GM23338 (cell line): ENCODE measurements around the gene SSH2. TPM values are rescaled to one million over a fixed set of nuclear protein-coding genes. Genes with fewer than 3 reads are reported as not detected.

Experiments
- ATAC-seq: fragments of 200-7000 bp; cut with Tn5 transposase; 3 replicates; pipeline ENCODE4 v1.9.1; 2020
- DNase-seq: peaks from one replicate; pipeline ENCODE4 v3.0.0-alpha.2; 2015; ENCODE audit warnings: low spot score
- H2AFZ ChIP-seq: fragments of 200-600 bp; sonication (generic); 2 replicates; pipeline ENCODE4 v1.8.0; 2016; ENCODE audit warnings: antibody characterized with exemption, mild to moderate bottlenecking, moderate library complexity
- H3F3A ChIP-seq: fragments of 200-600 bp; sonication (generic); replicated peaks from 2 replicates; pipeline ENCODE4 v1.8.0; 2017; ENCODE audit warnings: antibody characterized with exemption, mixed run types, low read depth
- H3K27ac ChIP-seq: fragments of 200-600 bp; sonication (generic); 2 replicates; pipeline ENCODE4 v1.6.1; 2016; ENCODE audit warnings: low read depth
- H3K27me3 ChIP-seq: fragments of 200-600 bp; sonication (generic); 2 replicates; pipeline ENCODE4 v1.8.0; 2016; ENCODE audit warnings: mild to moderate bottlenecking, mixed run types, moderate library complexity; ENCODE audit not compliant: insufficient read depth
- H3K36me3 ChIP-seq: fragments of 200-600 bp; sonication (generic); 2 replicates; pipeline ENCODE4 v1.8.0; 2016; ENCODE audit warnings: mild to moderate bottlenecking; ENCODE audit not compliant: insufficient read depth
- H3K4me1 ChIP-seq: fragments of 200-600 bp; sonication (generic); 2 replicates; pipeline ENCODE4 v1.8.0; 2016; ENCODE audit warnings: mild to moderate bottlenecking, moderate library complexity; ENCODE audit not compliant: insufficient read depth
- H3K4me2 ChIP-seq: fragments of 200-600 bp; sonication (generic); 2 replicates; pipeline ENCODE4 v1.7.1; 2017; ENCODE audit warnings: mixed run types
- H3K4me3 ChIP-seq: fragments of 200-600 bp; sonication (generic); 2 replicates; pipeline ENCODE4 v1.6.1; 2016; ENCODE audit warnings: mixed run types
- H3K79me2 ChIP-seq: fragments of 200-600 bp; sonication (generic); replicated peaks from 2 replicates; pipeline ENCODE4 v1.8.0; 2017; ENCODE audit warnings: mild to moderate bottlenecking; ENCODE audit not compliant: insufficient read depth
- H3K9me2 ChIP-seq: fragments of 200-600 bp; sonication (generic); 2 replicates; pipeline ENCODE4 v1.8.0; 2017; ENCODE audit not compliant: insufficient read depth
- H4K20me1 ChIP-seq: fragments of 200-600 bp; sonication (generic); replicated peaks from 2 replicates; pipeline ENCODE4 v1.8.0; 2017; ENCODE audit warnings: mild to moderate bottlenecking; ENCODE audit not compliant: insufficient read depth
- H3K27ac Mint-ChIP-seq: 2 replicates; pipeline ENCODE4 v1.8.0; 2020; ENCODE audit warnings: inconsistent platforms, mild to moderate bottlenecking, moderate library complexity, mixed read lengths
- H3K27me3 Mint-ChIP-seq: 3 replicates; pipeline ENCODE4 v1.8.0; 2022; ENCODE audit warnings: low read depth, mild to moderate bottlenecking, moderate library complexity, mixed read lengths, inconsistent platforms; ENCODE audit not compliant: insufficient read depth, poor library complexity
- H3K36me3 Mint-ChIP-seq: 3 replicates; pipeline ENCODE4 v1.8.0; 2021; ENCODE audit warnings: low read depth, mild to moderate bottlenecking, inconsistent platforms, moderate library complexity, mixed read lengths
- H3K4me1 Mint-ChIP-seq: 3 replicates; pipeline ENCODE4 v1.8.0; 2020; ENCODE audit warnings: mild to moderate bottlenecking, inconsistent platforms, mixed read lengths
- H3K4me3 Mint-ChIP-seq: 3 replicates; pipeline ENCODE4 v1.8.0; 2021; ENCODE audit warnings: moderate library complexity, mild to moderate bottlenecking, inconsistent platforms, mixed read lengths
- H3K9me3 Mint-ChIP-seq: 3 replicates; pipeline ENCODE4 v1.8.0; 2020; ENCODE audit warnings: moderate library complexity, mild to moderate bottlenecking, inconsistent platforms, mixed read lengths
- CREB1 ChIP-seq: fragments of 250-450 bp; sonication (Bioruptor Pico); IDR thresholded peaks from 2 replicates; pipeline ENCODE4 v1.5.0; 2020; ENCODE audit warnings: low read depth, mild to moderate bottlenecking, moderate library complexity
- ETS1 ChIP-seq: IDR thresholded peaks from 2 replicates; pipeline ENCODE4 v1.6.1; 2016; ENCODE audit warnings: antibody characterized with exemption
- EZH2 ChIP-seq: fragments of 200-600 bp; sonication (generic); IDR thresholded peaks from one replicate; pipeline ENCODE4 v1.8.0; 2017; ENCODE audit warnings: antibody characterized with exemption, mild to moderate bottlenecking, low read depth; ENCODE audit not compliant: unreplicated experiment
- EZH2phosphoT487 ChIP-seq: fragments of 200-600 bp; sonication (generic); IDR thresholded peaks from one replicate; pipeline ENCODE4 v1.8.1; 2018; ENCODE audit warnings: antibody characterized with exemption; ENCODE audit not compliant: unreplicated experiment
- JUNB ChIP-seq: IDR thresholded peaks from one replicate; pipeline ENCODE4 v1.6.1; 2016; ENCODE audit warnings: antibody characterized with exemption; ENCODE audit not compliant: unreplicated experiment
- NANOG ChIP-seq: IDR thresholded peaks from 2 replicates; pipeline ENCODE4 v1.6.1; 2016; ENCODE audit warnings: antibody characterized with exemption, borderline replicate concordance
- POLR2AphosphoS5 ChIP-seq: IDR thresholded peaks from 2 replicates; pipeline ENCODE4 v1.6.1; 2016; ENCODE audit warnings: antibody characterized with exemption, low read depth
- STAT1 ChIP-seq: IDR thresholded peaks from one replicate; pipeline ENCODE4 v1.6.1; 2016; ENCODE audit warnings: antibody characterized with exemption; ENCODE audit not compliant: unreplicated experiment
- ZNF331 ChIP-seq: fragments of 250-450 bp; sonication (Bioruptor Pico); IDR thresholded peaks from 2 replicates; pipeline ENCODE4 v1.5.0; 2020; ENCODE audit warnings: low read depth, mild to moderate bottlenecking, moderate library complexity
- polyA plus RNA-seq: library from polyadenylated mRNA; unstranded; fragments of >200 nt; fragmentation: Nextera tagmentation; extraction: Ambion mirVana; gene quantifications from 2 replicates; pipeline ENCODE4 v1.2.1, GENCODE V29; 2016
- total RNA-seq: library from RNA; depleted of rRNA; stranded (reverse); fragments of >200 nt; shearing (Covaris generic); gene quantifications from 2 replicates; pipeline ENCODE4 v1.2.3, GENCODE V29; 2014
- TF ChIP-seq, protein P1 (sequence below): IDR thresholded peaks from one replicate; pipeline ENCODE4 v1.6.1; 2018; ENCODE audit warnings: antibody characterized with exemption; ENCODE audit not compliant: unreplicated experiment
- TF ChIP-seq, protein P2 (sequence below), 2 experiments: fragments of 200-600 bp in 1 of 2; sonication (generic) in 1 of 2; conservative IDR thresholded peaks; 2 replicates each; pipeline versions ENCODE4 v1.5.1 to v1.6.1; 2016 to 2017; ENCODE audit warnings: antibody characterized with exemption in 2 of 2, low read depth in 2 of 2, mild to moderate bottlenecking in 2 of 2, moderate library complexity in 1 of 2

Gene SSH2
- total and polyA plus RNA-seq, 2 experiments from 2014 or later, result 9.9 to 12.1 TPM

DNA sequence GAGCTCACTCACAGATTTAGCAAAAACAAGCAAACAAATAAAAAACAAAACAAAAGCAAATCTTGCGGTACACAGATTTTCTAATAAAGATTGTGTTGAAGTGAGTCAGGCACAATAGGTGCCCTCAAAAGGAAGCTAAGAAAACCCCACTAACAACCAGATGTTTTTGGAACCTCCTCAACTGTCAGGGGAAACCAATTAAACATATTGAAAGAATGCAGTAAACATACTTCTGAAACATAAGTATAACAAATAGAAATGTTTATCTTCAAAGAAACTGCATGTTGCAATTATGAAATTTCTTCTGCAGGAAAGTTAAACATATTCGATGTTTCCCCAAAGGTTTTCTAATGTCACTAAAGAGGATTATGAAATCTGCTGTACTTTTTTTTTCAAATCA lies 196.9 kb downstream of the SSH2 start:
- H3K4me1 Mint-ChIP-seq, result peaks cover 2% of the 10 kb centered on the region; the same call in 1 of the 3 replicates
- no peaks in the 10 kb centered on the region for H4K20me1 ChIP-seq
- no peak overlapping the region for H3K4me3 ChIP-seq
- H3K27ac ChIP-seq, result no peak overlapping the region
- H3K9me3 Mint-ChIP-seq, result peaks cover 2% of the 10 kb centered on the region; the same call in 1 of the 3 replicates
- no peaks in the 10 kb centered on the region for H3K4me1 ChIP-seq
- H3K27me3 ChIP-seq, result no peaks in the 10 kb centered on the region
- H3K4me2 ChIP-seq, result no peak overlapping the region
- peaks cover 2% of the 10 kb centered on the region; the same call in 1 of the 3 replicates for H3K36me3 Mint-ChIP-seq
- H3K27ac Mint-ChIP-seq, result no peak overlapping the region
- ATAC-seq (no peak), DNase-seq (no peak)
- no peak overlapping the region for H2AFZ ChIP-seq
- H3K9me2 ChIP-seq, result no peaks in the 10 kb centered on the region
- H3K36me3 ChIP-seq, result no peaks in the 10 kb centered on the region
- no peaks in the 10 kb centered on the region for H3K27me3 Mint-ChIP-seq
- no peak overlapping the region for H3K4me3 Mint-ChIP-seq
- TF ChIP-seq EZH2 (no peak), ZNF331 (no peak), JUNB (no peak), CREB1 (CRISPR knock-in tag) (no peak), STAT1 (no peak)
- TF ChIP-seq, protein P1, sequence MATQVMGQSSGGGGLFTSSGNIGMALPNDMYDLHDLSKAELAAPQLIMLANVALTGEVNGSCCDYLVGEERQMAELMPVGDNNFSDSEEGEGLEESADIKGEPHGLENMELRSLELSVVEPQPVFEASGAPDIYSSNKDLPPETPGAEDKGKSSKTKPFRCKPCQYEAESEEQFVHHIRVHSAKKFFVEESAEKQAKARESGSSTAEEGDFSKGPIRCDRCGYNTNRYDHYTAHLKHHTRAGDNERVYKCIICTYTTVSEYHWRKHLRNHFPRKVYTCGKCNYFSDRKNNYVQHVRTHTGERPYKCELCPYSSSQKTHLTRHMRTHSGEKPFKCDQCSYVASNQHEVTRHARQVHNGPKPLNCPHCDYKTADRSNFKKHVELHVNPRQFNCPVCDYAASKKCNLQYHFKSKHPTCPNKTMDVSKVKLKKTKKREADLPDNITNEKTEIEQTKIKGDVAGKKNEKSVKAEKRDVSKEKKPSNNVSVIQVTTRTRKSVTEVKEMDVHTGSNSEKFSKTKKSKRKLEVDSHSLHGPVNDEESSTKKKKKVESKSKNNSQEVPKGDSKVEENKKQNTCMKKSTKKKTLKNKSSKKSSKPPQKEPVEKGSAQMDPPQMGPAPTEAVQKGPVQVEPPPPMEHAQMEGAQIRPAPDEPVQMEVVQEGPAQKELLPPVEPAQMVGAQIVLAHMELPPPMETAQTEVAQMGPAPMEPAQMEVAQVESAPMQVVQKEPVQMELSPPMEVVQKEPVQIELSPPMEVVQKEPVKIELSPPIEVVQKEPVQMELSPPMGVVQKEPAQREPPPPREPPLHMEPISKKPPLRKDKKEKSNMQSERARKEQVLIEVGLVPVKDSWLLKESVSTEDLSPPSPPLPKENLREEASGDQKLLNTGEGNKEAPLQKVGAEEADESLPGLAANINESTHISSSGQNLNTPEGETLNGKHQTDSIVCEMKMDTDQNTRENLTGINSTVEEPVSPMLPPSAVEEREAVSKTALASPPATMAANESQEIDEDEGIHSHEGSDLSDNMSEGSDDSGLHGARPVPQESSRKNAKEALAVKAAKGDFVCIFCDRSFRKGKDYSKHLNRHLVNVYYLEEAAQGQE, result no peak
- H3F3A ChIP-seq, result no peaks in the 10 kb centered on the region
- H3K79me2 ChIP-seq, result no peaks in the 10 kb centered on the region

GRCh38 chr17:29732613-29733012 lies 197.4 kb downstream of the SSH2 start:
- peaks cover 2% of the 10 kb centered on the region; the same call in 1 of the 3 replicates for H3K4me1 Mint-ChIP-seq
- no peak overlapping the region for H3K4me3 Mint-ChIP-seq
- no peaks in the 10 kb centered on the region for H3F3A ChIP-seq
- TF ChIP-seq NANOG (no peak), EZH2phosphoT487 (no peak), ETS1 (no peak), POLR2AphosphoS5 (no peak)
- TF ChIP-seq, protein P1, result no peak
- TF ChIP-seq, protein P2, sequence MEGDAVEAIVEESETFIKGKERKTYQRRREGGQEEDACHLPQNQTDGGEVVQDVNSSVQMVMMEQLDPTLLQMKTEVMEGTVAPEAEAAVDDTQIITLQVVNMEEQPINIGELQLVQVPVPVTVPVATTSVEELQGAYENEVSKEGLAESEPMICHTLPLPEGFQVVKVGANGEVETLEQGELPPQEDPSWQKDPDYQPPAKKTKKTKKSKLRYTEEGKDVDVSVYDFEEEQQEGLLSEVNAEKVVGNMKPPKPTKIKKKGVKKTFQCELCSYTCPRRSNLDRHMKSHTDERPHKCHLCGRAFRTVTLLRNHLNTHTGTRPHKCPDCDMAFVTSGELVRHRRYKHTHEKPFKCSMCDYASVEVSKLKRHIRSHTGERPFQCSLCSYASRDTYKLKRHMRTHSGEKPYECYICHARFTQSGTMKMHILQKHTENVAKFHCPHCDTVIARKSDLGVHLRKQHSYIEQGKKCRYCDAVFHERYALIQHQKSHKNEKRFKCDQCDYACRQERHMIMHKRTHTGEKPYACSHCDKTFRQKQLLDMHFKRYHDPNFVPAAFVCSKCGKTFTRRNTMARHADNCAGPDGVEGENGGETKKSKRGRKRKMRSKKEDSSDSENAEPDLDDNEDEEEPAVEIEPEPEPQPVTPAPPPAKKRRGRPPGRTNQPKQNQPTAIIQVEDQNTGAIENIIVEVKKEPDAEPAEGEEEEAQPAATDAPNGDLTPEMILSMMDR (conservative IDR thresholded peaks at IDR 0.05; ENCODE audit: low read depth in 2 of 2), result no peak

More at GRCh38 chr17:29732613-29733012, 197.4 kb downstream of the SSH2 start:
- Mint-ChIP-seq H3K27me3 (no peaks in the 10 kb centered on the region), H3K36me3 (peaks cover 2% of the 10 kb centered on the region; the same call in 1 of the 3 replicates), H3K27ac (no peak overlapping the region), H3K9me3 (peaks cover 4% of the 10 kb centered on the region; the same call in 2 of the 3 replicates)
- ATAC-seq (no peak), DNase-seq (no peak)
- Histone ChIP-seq H3K4me1 (no peaks in the 10 kb centered on the region), H3K4me2 (no peak overlapping the region), H3K27ac (no peak overlapping the region), H3K36me3 (no peaks in the 10 kb centered on the region), H2AFZ (no peak overlapping the region), H3K79me2 (no peaks in the 10 kb centered on the region), H3K4me3 (no peak overlapping the region), H4K20me1 (no peaks in the 10 kb centered on the region), H3K9me2 (no peaks in the 10 kb centered on the region), H3K27me3 (no peaks in the 10 kb centered on the region)
